GM20000 (cell line): Measurements from ENCODE around the gene PFAS.

ENCODE experiments used
- DNase-seq: peaks from one replicate; pipeline ENCODE4 v3.0.0; 2012; ENCODE audit warnings: low spot score
- TF ChIP-seq, protein P1 (sequence below): IDR thresholded peaks from 2 replicates; pipeline ENCODE4 v1.5.1; 2012; ENCODE audit warnings: mild to moderate bottlenecking, control low read depth; ENCODE audit errors: extremely low read depth, missing control alignments

Gene PFAS

DNA sequence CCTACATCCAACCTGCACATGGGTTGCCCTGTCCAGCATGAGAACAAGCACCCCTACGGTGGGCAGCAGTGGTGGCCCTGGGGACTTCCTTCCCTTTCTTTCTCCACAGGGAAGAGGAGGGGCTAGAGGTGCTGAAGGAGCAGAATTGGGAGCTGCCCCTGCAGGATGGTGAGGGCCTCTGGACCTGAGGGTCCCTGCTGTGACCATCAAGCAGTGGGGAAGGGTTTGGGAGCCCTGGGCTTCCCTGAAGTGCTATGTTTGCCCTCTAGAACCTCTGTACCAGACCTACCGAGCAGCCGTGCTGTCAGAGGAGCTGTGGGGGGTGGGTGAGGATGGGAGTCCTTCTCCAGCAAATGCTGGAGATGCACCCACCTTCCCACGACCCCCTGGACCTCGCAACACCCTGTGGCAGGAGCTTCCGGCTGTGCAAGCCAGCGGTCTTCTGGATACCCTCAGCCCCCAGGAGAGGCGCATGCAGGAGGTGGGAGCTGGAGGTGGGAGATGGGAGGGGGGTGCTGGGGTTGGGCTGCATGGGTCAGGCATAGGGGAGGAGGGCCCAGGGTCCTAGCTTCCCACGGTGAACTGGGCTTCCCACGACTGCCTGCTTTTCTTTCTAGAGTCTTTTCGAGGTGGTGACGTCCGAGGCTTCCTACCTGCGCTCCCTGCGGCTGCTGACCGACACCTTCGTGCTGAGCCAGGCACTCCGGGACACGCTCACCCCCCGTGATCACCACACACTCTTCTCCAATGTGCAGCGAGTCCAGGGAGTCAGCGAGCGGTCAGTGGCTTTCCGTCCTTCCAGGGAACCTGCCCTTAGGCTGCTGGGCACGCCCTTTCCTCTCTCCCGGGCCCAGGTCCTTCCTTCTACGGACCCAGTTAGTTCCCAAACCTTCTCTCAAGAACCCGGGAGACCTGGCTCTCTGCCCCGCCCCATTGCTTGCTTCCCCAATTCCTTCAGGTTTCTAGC, 66.0 kb downstream of the PFAS start:
- TF ChIP-seq, protein P1, sequence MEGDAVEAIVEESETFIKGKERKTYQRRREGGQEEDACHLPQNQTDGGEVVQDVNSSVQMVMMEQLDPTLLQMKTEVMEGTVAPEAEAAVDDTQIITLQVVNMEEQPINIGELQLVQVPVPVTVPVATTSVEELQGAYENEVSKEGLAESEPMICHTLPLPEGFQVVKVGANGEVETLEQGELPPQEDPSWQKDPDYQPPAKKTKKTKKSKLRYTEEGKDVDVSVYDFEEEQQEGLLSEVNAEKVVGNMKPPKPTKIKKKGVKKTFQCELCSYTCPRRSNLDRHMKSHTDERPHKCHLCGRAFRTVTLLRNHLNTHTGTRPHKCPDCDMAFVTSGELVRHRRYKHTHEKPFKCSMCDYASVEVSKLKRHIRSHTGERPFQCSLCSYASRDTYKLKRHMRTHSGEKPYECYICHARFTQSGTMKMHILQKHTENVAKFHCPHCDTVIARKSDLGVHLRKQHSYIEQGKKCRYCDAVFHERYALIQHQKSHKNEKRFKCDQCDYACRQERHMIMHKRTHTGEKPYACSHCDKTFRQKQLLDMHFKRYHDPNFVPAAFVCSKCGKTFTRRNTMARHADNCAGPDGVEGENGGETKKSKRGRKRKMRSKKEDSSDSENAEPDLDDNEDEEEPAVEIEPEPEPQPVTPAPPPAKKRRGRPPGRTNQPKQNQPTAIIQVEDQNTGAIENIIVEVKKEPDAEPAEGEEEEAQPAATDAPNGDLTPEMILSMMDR, result no peak
- no peak for DNase-seq

DNA sequence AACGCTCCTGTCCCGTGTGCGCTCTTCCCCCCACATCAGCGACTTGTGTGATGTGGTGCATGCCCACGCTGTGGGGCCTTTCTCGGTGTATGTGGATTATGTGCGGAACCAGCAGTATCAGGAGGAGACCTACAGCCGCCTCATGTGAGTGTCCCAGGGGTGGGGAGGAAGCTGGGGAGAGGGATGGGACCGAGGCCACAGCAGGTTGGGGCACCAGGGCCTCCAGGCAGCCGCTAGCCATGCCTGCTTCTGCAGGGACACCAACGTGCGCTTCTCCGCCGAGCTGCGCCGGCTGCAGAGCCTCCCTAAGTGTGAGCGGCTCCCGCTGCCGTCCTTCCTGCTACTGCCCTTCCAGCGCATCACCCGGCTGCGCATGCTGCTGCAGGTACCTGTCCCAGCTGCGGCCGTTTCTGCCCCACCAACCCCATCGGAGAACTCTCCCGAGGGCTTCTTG, 66.7 kb downstream of the PFAS start:
- DNase-seq, result no peak
- TF ChIP-seq, protein P1, result no peak

DNA sequence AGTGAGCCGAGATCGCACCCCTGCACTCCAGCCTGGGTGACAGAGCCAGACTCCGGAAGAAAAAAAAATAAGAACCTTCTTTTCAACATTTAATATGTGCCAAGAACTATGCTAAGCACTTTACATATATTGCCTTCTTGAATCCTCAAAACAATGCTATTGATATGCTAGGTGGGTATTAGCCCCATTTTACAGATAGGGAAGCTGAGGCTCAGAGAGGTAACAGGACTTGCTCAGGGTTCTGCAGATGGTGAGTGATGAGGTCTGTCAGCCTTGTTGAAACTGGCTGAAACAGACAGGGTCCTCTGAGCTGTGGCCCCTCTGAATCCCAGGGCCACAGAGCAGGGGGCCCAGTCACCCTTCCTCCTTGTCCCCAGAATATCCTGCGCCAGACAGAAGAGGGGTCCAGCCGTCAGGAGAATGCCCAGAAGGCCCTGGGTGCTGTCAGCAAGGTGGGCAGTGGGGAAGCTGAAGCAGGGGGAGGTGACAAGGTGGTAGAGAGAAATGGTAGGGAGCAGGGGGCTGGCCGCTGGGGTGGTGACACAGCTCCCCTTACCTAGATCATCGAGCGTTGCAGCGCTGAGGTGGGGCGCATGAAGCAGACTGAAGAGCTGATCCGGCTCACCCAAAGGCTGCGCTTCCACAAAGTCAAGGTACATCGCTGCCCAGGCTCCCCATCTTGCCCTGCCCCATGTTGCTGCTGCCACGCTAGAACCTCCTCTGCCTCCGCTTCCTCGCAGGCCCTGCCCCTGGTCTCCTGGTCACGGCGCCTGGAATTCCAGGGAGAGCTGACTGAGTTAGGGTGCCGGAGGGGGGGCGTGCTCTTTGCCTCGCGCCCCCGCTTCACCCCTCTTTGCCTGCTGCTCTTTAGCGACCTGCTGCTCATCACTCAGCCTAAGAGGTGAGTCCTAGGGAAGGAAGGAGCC, 69.2 kb downstream of the PFAS start:
- TF ChIP-seq, protein P1, result no peak
- no peak for DNase-seq
